ENCODE measurements around the gene GLI3. TPM values are rescaled to one million over a fixed set of nuclear protein-coding genes. Genes with fewer than 3 reads are reported as not detected.

Gene GLI3
- 1 to 10 TPM; 3.4 to 6.6 TPM for total RNA-seq

DNA sequence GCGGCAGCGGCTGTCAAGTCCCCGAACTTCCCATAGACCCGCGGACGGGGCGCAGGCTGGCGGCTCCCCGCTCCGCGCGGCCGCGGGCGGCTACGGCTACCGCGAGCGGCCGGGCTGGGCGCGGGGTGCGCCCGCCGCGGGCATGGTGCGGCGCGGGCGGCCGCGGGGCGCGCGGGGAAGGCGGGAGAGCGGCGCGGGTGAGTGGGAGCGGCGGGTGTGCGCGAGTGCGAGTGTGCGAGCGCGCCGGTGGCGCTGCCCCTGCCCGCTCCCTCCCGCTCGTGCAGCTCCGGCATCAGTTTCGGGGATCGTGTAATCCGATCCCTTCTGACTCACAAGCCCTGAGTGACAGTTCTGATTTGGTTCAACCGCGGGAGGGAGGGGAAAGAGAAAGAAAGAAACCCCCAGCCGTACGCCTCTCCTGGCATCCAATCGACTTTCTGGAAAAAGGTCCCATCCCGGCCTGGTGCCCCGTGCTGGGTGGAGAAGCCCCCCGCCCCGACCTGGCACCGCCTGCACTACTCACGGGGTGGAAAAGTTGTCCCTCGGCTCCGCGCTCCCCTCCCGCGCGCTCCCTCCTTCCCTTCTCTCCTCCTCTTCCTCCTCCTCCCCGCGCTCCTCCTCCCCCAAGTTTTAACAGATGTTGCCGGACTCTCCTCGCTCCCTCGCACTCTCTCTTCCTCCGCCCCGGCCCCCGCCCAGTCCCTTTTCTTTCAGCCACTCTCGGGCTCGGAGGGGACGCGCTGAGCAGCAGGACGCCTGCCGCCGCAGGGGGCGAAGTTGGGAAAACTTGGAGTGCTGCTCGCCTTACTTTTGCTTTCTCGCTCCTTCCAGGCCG is at the start of gene GLI3:
Gene GLI3, minus strand, starts transcription at position 234 of the 835 bp plus-strand sequence. CDS start 13,956 bp downstream, outside the sequence.
- peaks cover 11 to 15% of the 10 kb centered on the region in 2 donors for H3K4me1 ChIP-seq (ENCODE audit: control insufficient read depth in 1 of 2, low read depth in 2 of 2)
- H3K36me3 ChIP-seq = no peaks in the 10 kb centered on the region
- TF ChIP-seq, protein P1, sequence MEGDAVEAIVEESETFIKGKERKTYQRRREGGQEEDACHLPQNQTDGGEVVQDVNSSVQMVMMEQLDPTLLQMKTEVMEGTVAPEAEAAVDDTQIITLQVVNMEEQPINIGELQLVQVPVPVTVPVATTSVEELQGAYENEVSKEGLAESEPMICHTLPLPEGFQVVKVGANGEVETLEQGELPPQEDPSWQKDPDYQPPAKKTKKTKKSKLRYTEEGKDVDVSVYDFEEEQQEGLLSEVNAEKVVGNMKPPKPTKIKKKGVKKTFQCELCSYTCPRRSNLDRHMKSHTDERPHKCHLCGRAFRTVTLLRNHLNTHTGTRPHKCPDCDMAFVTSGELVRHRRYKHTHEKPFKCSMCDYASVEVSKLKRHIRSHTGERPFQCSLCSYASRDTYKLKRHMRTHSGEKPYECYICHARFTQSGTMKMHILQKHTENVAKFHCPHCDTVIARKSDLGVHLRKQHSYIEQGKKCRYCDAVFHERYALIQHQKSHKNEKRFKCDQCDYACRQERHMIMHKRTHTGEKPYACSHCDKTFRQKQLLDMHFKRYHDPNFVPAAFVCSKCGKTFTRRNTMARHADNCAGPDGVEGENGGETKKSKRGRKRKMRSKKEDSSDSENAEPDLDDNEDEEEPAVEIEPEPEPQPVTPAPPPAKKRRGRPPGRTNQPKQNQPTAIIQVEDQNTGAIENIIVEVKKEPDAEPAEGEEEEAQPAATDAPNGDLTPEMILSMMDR (IDR thresholded peaks at IDR 0.05) = peak; percentile 39
- H3K4me3 ChIP-seq = peak within 1 kb of the TSS; percentile 93
- peak; percentile 89 for ATAC-seq (ENCODE audit: insufficient number of reproducible peaks, low FRiP score, low read depth)
- no peaks in the 10 kb centered on the region for H3K27me3 ChIP-seq (replicated peaks; ENCODE audit: insufficient read depth)
- peak; percentile 64 for DNase-seq (ENCODE audit: low spot score)
- H3K27ac ChIP-seq = peak within 1 kb of the TSS; percentile 90 to 91
- no peaks in the 10 kb centered on the region for H3K9me3 ChIP-seq

DNA sequence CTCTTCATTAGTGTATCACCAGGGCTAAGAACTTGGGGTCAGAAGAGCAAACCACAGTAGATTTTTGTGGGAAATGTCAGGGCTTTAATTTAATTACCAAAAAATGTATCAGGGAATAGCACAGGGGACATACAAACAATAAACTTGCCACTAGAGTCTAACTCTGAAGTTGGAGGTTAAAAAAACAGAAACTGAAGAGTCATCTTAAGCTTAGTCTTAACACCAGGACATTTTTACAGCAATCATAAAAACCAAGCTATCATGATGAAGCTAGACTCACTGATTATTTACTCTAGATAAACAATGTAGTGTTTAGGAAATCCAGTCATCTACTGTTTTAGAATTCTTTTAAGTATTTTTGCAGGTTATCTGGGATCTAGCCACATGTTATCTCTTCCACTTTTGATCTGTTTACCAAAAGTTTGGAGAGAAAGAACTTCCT is 48.4 kb upstream of the GLI3 start:
- H3K27ac ChIP-seq = no peak overlapping the region
- no peaks in the 10 kb centered on the region for H3K27me3 ChIP-seq (replicated peaks; ENCODE audit: insufficient read depth)
- H3K4me3 ChIP-seq = no peak overlapping the region
- H3K9me3 ChIP-seq = no peaks in the 10 kb centered on the region
- ATAC-seq (ENCODE audit: insufficient number of reproducible peaks, low FRiP score, low read depth) = no peak
- TF ChIP-seq, protein P1 (IDR thresholded peaks at IDR 0.05) = no peak
- no peak for DNase-seq (ENCODE audit: low spot score)
- H3K4me1 ChIP-seq (ENCODE audit: control insufficient read depth in 1 of 2, low read depth in 2 of 2) = no peaks in the 10 kb centered on the region
- no peaks in the 10 kb centered on the region for H3K36me3 ChIP-seq

DNA sequence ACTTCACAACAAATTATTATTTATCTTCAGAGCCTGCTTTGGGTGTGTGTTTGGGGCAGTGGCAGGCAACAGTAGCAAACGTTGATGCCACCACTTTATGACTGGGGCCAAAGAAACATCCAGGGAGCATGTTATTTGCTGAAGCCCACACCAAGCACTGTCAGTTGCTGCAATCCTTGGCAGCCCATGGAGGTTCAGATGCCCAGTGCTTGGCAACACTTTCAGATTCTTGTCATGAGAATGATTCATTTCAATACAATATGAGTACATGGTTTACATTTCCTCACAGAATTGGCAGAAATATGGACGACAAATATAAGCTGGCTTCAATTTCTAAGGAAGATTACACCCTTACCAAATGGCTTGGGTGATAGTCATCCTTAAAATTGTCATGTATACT is 46.5 kb upstream of the GLI3 start:
- ATAC-seq (ENCODE audit: insufficient number of reproducible peaks, low FRiP score, low read depth) = no peak
- no peak for DNase-seq (ENCODE audit: low spot score)
- TF ChIP-seq, protein P1 (IDR thresholded peaks at IDR 0.05) = no peak

DNA sequence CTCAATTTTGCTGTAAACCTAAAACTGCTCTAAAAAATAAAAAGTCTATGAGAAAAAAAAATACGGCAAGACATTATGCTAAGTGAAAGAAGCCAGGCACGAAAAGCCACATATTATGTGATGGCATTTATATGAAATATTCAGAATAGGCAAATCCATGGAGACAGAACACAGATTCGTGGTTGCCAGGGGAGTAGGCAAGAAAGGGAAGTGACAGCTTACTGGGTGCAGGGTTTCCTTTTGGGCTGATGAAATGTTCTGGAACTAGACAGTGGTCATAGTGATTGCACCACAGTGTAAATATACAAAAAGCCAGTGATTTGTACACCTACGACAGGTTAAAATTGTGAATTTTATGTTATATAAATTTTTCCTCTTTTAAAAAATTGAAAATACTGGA is 41.3 kb upstream of the GLI3 start:
- ATAC-seq (ENCODE audit: insufficient number of reproducible peaks, low FRiP score, low read depth) = no peak
- TF ChIP-seq, protein P1 (IDR thresholded peaks at IDR 0.05) = no peak
- Histone ChIP-seq H3K4me1 (ENCODE audit: control insufficient read depth in 1 of 2, low read depth in 2 of 2) (no peaks in the 10 kb centered on the region), H3K27me3 (replicated peaks; ENCODE audit: insufficient read depth) (no peaks in the 10 kb centered on the region), H3K27ac (no peak overlapping the region), H3K9me3 (no peaks in the 10 kb centered on the region), H3K36me3 (no peaks in the 10 kb centered on the region), H3K4me3 (no peak overlapping the region)
- DNase-seq (ENCODE audit: low spot score) = no peak

More for the DNA sequence above, 46.5 kb upstream of the GLI3 start:
- Histone ChIP-seq H3K9me3 (no peaks in the 10 kb centered on the region), H3K4me1 (ENCODE audit: control insufficient read depth in 1 of 2, low read depth in 2 of 2) (no peaks in the 10 kb centered on the region), H3K4me3 (no peak overlapping the region), H3K27me3 (replicated peaks; ENCODE audit: insufficient read depth) (no peaks in the 10 kb centered on the region), H3K36me3 (no peaks in the 10 kb centered on the region), H3K27ac (no peak overlapping the region)

DNA sequence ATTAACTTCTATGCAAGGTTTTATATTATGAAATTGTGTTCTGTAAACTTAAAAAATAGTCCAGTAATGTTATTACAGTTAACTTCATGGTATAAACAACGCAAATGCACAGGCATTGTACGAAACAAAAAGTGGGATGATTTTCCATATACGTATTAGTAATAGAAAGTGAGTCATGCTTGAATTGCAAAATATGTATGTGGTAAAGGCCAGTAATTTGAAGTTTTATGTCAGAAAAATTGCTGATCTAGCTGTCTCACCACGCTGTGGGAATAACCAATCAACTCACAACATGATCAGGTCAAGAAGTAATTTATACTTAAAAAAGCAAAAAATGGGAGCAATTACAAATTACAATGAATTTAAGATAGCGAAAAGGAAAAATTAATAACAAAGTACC is 37.0 kb upstream of the GLI3 start:
- Histone ChIP-seq H3K27me3 (replicated peaks; ENCODE audit: insufficient read depth) (no peaks in the 10 kb centered on the region), H3K27ac (no peak overlapping the region), H3K36me3 (no peaks in the 10 kb centered on the region), H3K4me3 (no peak overlapping the region), H3K9me3 (no peaks in the 10 kb centered on the region), H3K4me1 (ENCODE audit: control insufficient read depth in 1 of 2, low read depth in 2 of 2) (no peaks in the 10 kb centered on the region)
- DNase-seq (ENCODE audit: low spot score) = no peak
- ATAC-seq (ENCODE audit: insufficient number of reproducible peaks, low FRiP score, low read depth) = no peak
- TF ChIP-seq, protein P1 (IDR thresholded peaks at IDR 0.05) = no peak

Measured in thoracic aorta (tissue), 2 donors.